Neuronal stem cell (in vitro differentiated cells): ENCODE data around the gene MALT1.
"Not testable (repeated sequence)": the region's sequence is repeated elsewhere in the genome, so short reads cannot be mapped to it uniquely, and the experiment has no call there.

ENCODE experiments used
- DNase-seq: peaks from one replicate; pipeline ENCODE4 v3.0.0-alpha.2; 2013; ENCODE audit warnings: low spot score
- H2AFZ ChIP-seq: one replicate; pipeline ENCODE4 v1.6.1; 2013; ENCODE audit warnings: mild to moderate bottlenecking, low read length, inconsistent platforms
- H2AK5ac ChIP-seq: 2 replicates; pipeline ENCODE4 v1.6.1; 2013; ENCODE audit warnings: low read depth, mild to moderate bottlenecking, inconsistent platforms, low read length, moderate library complexity, mixed read lengths
- H2BK120ac ChIP-seq: 2 replicates; pipeline ENCODE4 v1.6.1; 2013; ENCODE audit warnings: low read depth, mild to moderate bottlenecking, inconsistent platforms, low read length, moderate library complexity, mixed read lengths
- H2BK12ac ChIP-seq: one replicate; pipeline ENCODE4 v1.6.1; 2013; ENCODE audit warnings: low read length, inconsistent platforms
- H2BK15ac ChIP-seq: 2 replicates; pipeline ENCODE4 v1.6.1; 2013; ENCODE audit warnings: mild to moderate bottlenecking, low read length, inconsistent platforms, mixed read lengths
- H2BK5ac ChIP-seq: one replicate; pipeline ENCODE4 v1.6.1; 2013; ENCODE audit warnings: inconsistent platforms, mild to moderate bottlenecking, low read length, moderate library complexity
- H3K14ac ChIP-seq: one replicate; pipeline ENCODE4 v1.6.1; 2013; ENCODE audit warnings: low read length, inconsistent platforms
- H3K18ac ChIP-seq: 2 replicates; pipeline ENCODE4 v1.6.1; 2013; ENCODE audit warnings: low read length, inconsistent platforms
- H3K23ac ChIP-seq: 2 replicates; pipeline ENCODE4 v1.6.1; 2013; ENCODE audit warnings: low read depth, mild to moderate bottlenecking, mixed read lengths, low read length, inconsistent platforms; ENCODE audit not compliant: poor library complexity
- H3K27ac ChIP-seq: replicated peaks from 3 replicates; pipeline ENCODE4 v1.5.1; 2013; ENCODE audit warnings: low read length, inconsistent platforms
- H3K27me3 ChIP-seq, 3 experiments: 2 replicates each; pipeline ENCODE4 v1.6.1; 2013; ENCODE audit warnings: low read length in 3 of 3, mild to moderate bottlenecking in 2 of 3, inconsistent platforms in 1 of 3, low read depth in 1 of 3, mixed read lengths in 1 of 3, moderate library complexity in 1 of 3; ENCODE audit not compliant: control insufficient read depth in 3 of 3, insufficient read depth in 3 of 3
- H3K36me3 ChIP-seq, 2 donors: replicated peaks in 1 of 2; 2 replicates each; pipeline ENCODE4 v1.6.1; 2013; ENCODE audit warnings: low read length in 2 of 2; ENCODE audit not compliant: control insufficient read depth in 2 of 2, insufficient read depth in 2 of 2
- H3K4ac ChIP-seq: 2 replicates; pipeline ENCODE4 v1.6.1; 2013; ENCODE audit warnings: inconsistent platforms, mild to moderate bottlenecking, low read length, moderate library complexity
- H3K4me1 ChIP-seq, 2 donors: 1 replicate in 1 of 2; 2 replicates in 1 of 2; pipeline ENCODE4 v1.6.1; 2013; ENCODE audit warnings: low read length in 2 of 2, low read depth in 1 of 2; ENCODE audit not compliant: control insufficient read depth in 2 of 2, insufficient read depth in 1 of 2
- H3K4me2 ChIP-seq: one replicate; pipeline ENCODE4 v1.6.1; 2013; ENCODE audit warnings: mild to moderate bottlenecking, low read length, inconsistent platforms; ENCODE audit not compliant: insufficient read depth, poor library complexity, severe bottlenecking
- H3K4me3 ChIP-seq, 2 donors: 2 replicates each; pipeline ENCODE4 v1.5.1; 2013; ENCODE audit warnings: low read length in 2 of 2, mild to moderate bottlenecking in 2 of 2, inconsistent platforms in 1 of 2, moderate library complexity in 1 of 2
- H3K79me1 ChIP-seq: one replicate; pipeline ENCODE4 v1.6.1; 2013; ENCODE audit warnings: low read depth, mild to moderate bottlenecking, inconsistent platforms, low read length, moderate library complexity
- H3K9ac ChIP-seq: one replicate; pipeline ENCODE4 v1.6.1; 2013; ENCODE audit warnings: mild to moderate bottlenecking, low read depth, low read length, inconsistent platforms; ENCODE audit not compliant: poor library complexity
- H3K9me3 ChIP-seq, 2 donors: replicated peaks in 1 of 2; 2 replicates each; pipeline versions ENCODE3 to v1.6.1; 2013; ENCODE audit warnings: low read length in 2 of 2, mild to moderate bottlenecking in 2 of 2, inconsistent platforms in 1 of 2, low read depth in 1 of 2, mixed read lengths in 1 of 2, moderate library complexity in 1 of 2; ENCODE audit not compliant: control insufficient read depth in 2 of 2, insufficient read depth in 1 of 2
- H4K8ac ChIP-seq: one replicate; pipeline ENCODE4 v1.6.1; 2013; ENCODE audit warnings: low read depth, mild to moderate bottlenecking, inconsistent platforms, low read length, moderate library complexity
- H4K91ac ChIP-seq: one replicate; pipeline ENCODE4 v1.6.1; 2013; ENCODE audit warnings: low read length, low read depth, mild to moderate bottlenecking, inconsistent platforms; ENCODE audit not compliant: poor library complexity
- WGBS, 2 donors: extraction: QIAGEN DNeasy Blood & Tissue Kit; methylation state at CpG; one replicate each; pipeline ENCODE4 v1.1.7; 2013; ENCODE audit warnings: missing lambda C conversion rate in 2 of 2, mixed read lengths in 1 of 2; ENCODE audit not compliant: insufficient read length in 2 of 2, insufficient replicate concordance in 1 of 2; ENCODE audit errors: extremely low coverage in 2 of 2; 5-methylcytosine and 5-hydroxymethylcytosine counted together

Gene MALT1

GRCh38 chr18:58757351-58757750, 86.1 kb downstream of the MALT1 start:
- not testable (repeated sequence) for H3K9ac ChIP-seq, H3K18ac ChIP-seq, H2BK120ac ChIP-seq, H3K27me3 ChIP-seq, H2AFZ ChIP-seq, H3K4ac ChIP-seq, H3K36me3 ChIP-seq, H2BK12ac ChIP-seq, H2BK15ac ChIP-seq, H3K9me3 ChIP-seq, H3K4me2 ChIP-seq, H3K79me1 ChIP-seq, H4K8ac ChIP-seq, H2AK5ac ChIP-seq, H3K23ac ChIP-seq, H3K27ac ChIP-seq, DNase-seq, H3K14ac ChIP-seq, H2BK5ac ChIP-seq, H4K91ac ChIP-seq, H3K4me3 ChIP-seq
- peaks cover 9 to 22% of the 10 kb centered on the region in 2 donors for H3K4me1 ChIP-seq
- no CpG with 5 or more reads among the region's 7 CpGs for WGBS, 2 donors

GRCh38 chr18:58758046-58758445, 86.8 kb downstream of the MALT1 start:
- no peak overlapping the region for H2AK5ac ChIP-seq
- no CpG with 5 or more reads among the region's 3 CpGs for WGBS, 2 donors

GRCh38 chr18:58758606-58759005, 87.3 kb downstream of the MALT1 start:
- Histone ChIP-seq H3K4me2 (no peak overlapping the region), H3K18ac (peak overlapping the region; percentile 59), H2AFZ (no peak overlapping the region), H2BK12ac (no peak overlapping the region), H2BK5ac (no peak overlapping the region), H2BK120ac (no peak overlapping the region), H3K4me1 (peaks cover 11 to 22% of the 10 kb centered on the region in 2 donors), H3K9ac (no peak overlapping the region), H4K91ac (no peak overlapping the region), H3K4ac (no peak overlapping the region), H3K4me3 (no peak overlapping the region), H4K8ac (no peak overlapping the region), H2AK5ac (no peak overlapping the region), H2BK15ac (no peak overlapping the region), H3K79me1 (no peaks in the 10 kb centered on the region), H3K9me3 (no peaks in the 10 kb centered on the region), H3K36me3 (no peaks in the 10 kb centered on the region), H3K27me3 (no peaks in the 10 kb centered on the region), H3K14ac (no peak overlapping the region), H3K23ac (no peak overlapping the region), H3K27ac (no peak overlapping the region)
- DNase-seq = no peak
- no CpG with 5 or more reads among the region's 9 CpGs for WGBS, 2 donors

More at GRCh38 chr18:58758046-58758445, 86.8 kb downstream of the MALT1 start:
- H3K4me3 ChIP-seq = no peak overlapping the region
- DNase-seq = no peak
- H3K27me3 ChIP-seq = no peaks in the 10 kb centered on the region
- H3K14ac ChIP-seq = no peak overlapping the region
- H3K4me2 ChIP-seq = no peak overlapping the region
- no peak overlapping the region for H2BK12ac ChIP-seq
- no peak overlapping the region for H2AFZ ChIP-seq
- H3K4me1 ChIP-seq = peaks cover 11 to 22% of the 10 kb centered on the region in 2 donors
- H3K36me3 ChIP-seq = no peaks in the 10 kb centered on the region
- no peak overlapping the region for H4K8ac ChIP-seq
- no peak overlapping the region for H3K4ac ChIP-seq
- no peak overlapping the region for H3K27ac ChIP-seq
- H4K91ac ChIP-seq = no peak overlapping the region
- H3K23ac ChIP-seq = no peak overlapping the region
- no peak overlapping the region for H2BK120ac ChIP-seq
- H2BK5ac ChIP-seq = no peak overlapping the region
- H3K18ac ChIP-seq = no peak overlapping the region
- H3K79me1 ChIP-seq = no peaks in the 10 kb centered on the region
- no peaks in the 10 kb centered on the region for H3K9me3 ChIP-seq
- no peak overlapping the region for H3K9ac ChIP-seq
- no peak overlapping the region for H2BK15ac ChIP-seq

GRCh38 chr18:58761241-58761969, 90.1 kb downstream of the MALT1 start:
- H2AK5ac ChIP-seq = no peak overlapping the region
- H3K36me3 ChIP-seq = no peaks in the 10 kb centered on the region
- no peak overlapping the region for H2BK5ac ChIP-seq
- H4K91ac ChIP-seq = no peak overlapping the region
- no peak overlapping the region for H3K18ac ChIP-seq
- H3K14ac ChIP-seq = no peak overlapping the region
- peak overlapping the region; percentile 76 for H2BK15ac ChIP-seq
- no peak overlapping the region for H3K4ac ChIP-seq
- no peak overlapping the region for H3K23ac ChIP-seq
- H3K9ac ChIP-seq = no peak overlapping the region
- H3K27me3 ChIP-seq = no peaks in the 10 kb centered on the region
- no peak overlapping the region for H3K4me2 ChIP-seq
- no peaks in the 10 kb centered on the region for H3K79me1 ChIP-seq
- H3K9me3 ChIP-seq = no peaks in the 10 kb centered on the region
- no peak overlapping the region for H2BK120ac ChIP-seq
- H3K27ac ChIP-seq = no peak overlapping the region
- H3K4me3 ChIP-seq = no peak overlapping the region
- H3K4me1 ChIP-seq = peaks cover 0 to 5% of the 10 kb centered on the region in 2 donors
- no peak for DNase-seq
- no peak overlapping the region for H4K8ac ChIP-seq
- H2BK12ac ChIP-seq = no peak overlapping the region
- no CpG with 5 or more reads among the region's 14 CpGs for WGBS, 2 donors
- no peak overlapping the region for H2AFZ ChIP-seq
